HCT116 (cell line): ENCODE results near the gene ACTN2. TPM values are rescaled to one million over a fixed set of nuclear protein-coding genes. Genes with fewer than 3 reads are reported as not detected.

ENCODE experiments used
- ATAC-seq: fragments of 200-7000 bp; cut with Tn5 transposase; 2 replicates; pipeline ENCODE4 v1.9.1; 2020; ENCODE audit warnings: mild to moderate bottlenecking, moderate library complexity
- BruUV-seq: library from RNA; stranded (reverse); fragments of 400-500 nt; replicated peaks from 2 replicates; lab custom pipeline; 2021; lab: Mats Ljungman, UMichigan
- CTCF ChIA-PET: fragments of 300-600 bp; sonication (Branson Sonifier 250); formaldehyde crosslinking; loops from one replicate; lab custom pipeline; 2021; ENCODE audit warnings: antibody characterized with exemption; lab: Charles Lee
- POLR2A ChIA-PET: fragments of 300-600, 350-600 bp; sonication (Branson Sonifier 250); formaldehyde crosslinking; loops from one replicate; lab custom pipeline; 2021; ENCODE audit warnings: antibody characterized with exemption; lab: Charles Lee
- RAD21 ChIA-PET, 2 experiments: fragments of 300-600 bp; sonication (Branson Sonifier 250); formaldehyde crosslinking; loops; one replicate each; lab custom pipeline; 2023; ENCODE audit warnings: low total read pairs in 2 of 2; ENCODE audit not compliant: uncharacterized antibody in 2 of 2, unreplicated experiment in 2 of 2, low non-redundant PET in 1 of 2; lab: Charles Lee
- DNase-seq: peaks from one replicate; pipeline ENCODE4 v3.0.0-alpha.2; 2010; ENCODE audit warnings: low read depth, low spot score
- H2AFZ ChIP-seq: fragments of 200-600 bp; shearing (Covaris generic), sonication (generic); 2 replicates; pipeline ENCODE4 v1.6.1; 2017; ENCODE audit warnings: low read depth, mixed run types, mixed read lengths, antibody characterized with exemption, low read length; ENCODE audit not compliant: poor library complexity, severe bottlenecking
- H3K27ac ChIP-seq: 2 replicates; pipeline ENCODE4 v1.5.1; 2012; ENCODE audit warnings: low read depth, low read length
- H3K27me3 ChIP-seq: fragments of 200-600 bp; sonication (generic); 2 replicates; pipeline ENCODE4 v1.6.1; 2016; ENCODE audit warnings: mixed run types, low read length, mixed read lengths; ENCODE audit not compliant: insufficient read depth
- H3K36me3 ChIP-seq, 2 experiments: fragments of 200-500 bp in 1 of 2; fragments of 200-600 bp in 1 of 2; sonication (Bioruptor generic) in 1 of 2; sonication (generic) in 1 of 2; 2 replicates each; pipeline versions ENCODE4 v1.5.1 to v1.6.1; 2014 to 2016; ENCODE audit warnings: low read length in 2 of 2, inconsistent platforms in 1 of 2, mixed read lengths in 1 of 2, mixed run types in 1 of 2; ENCODE audit not compliant: insufficient read depth in 2 of 2, control insufficient read depth in 1 of 2
- H3K4me1 ChIP-seq, 2 experiments: fragments of 200-600 bp in 1 of 2; sonication (generic) in 1 of 2; 2 replicates each; pipeline versions ENCODE4 v1.5.1 to v1.6.1; 2012 to 2017; ENCODE audit warnings: low read length in 2 of 2, inconsistent platforms in 1 of 2, mild to moderate bottlenecking in 1 of 2, mixed read lengths in 1 of 2, mixed run types in 1 of 2, moderate library complexity in 1 of 2; ENCODE audit not compliant: insufficient read depth in 2 of 2, control insufficient read depth in 1 of 2
- H3K4me2 ChIP-seq: fragments of 200-600 bp; sonication (generic); 2 replicates; pipeline ENCODE4 v1.6.1; 2017; ENCODE audit warnings: mixed run types, low read length, mixed read lengths
- H3K4me3 ChIP-seq, 2 experiments: fragments of 200-600 bp in 1 of 2; sonication (generic) in 1 of 2; replicated peaks in 1 of 2; 2 replicates each; pipeline ENCODE4 v1.5.1; 2011 to 2016; ENCODE audit warnings: low read length in 2 of 2, control low read depth in 1 of 2, low read depth in 1 of 2, mild to moderate bottlenecking in 1 of 2, mixed read lengths in 1 of 2, mixed run types in 1 of 2
- H3K79me2 ChIP-seq: fragments of 200-600 bp; sonication (generic); 2 replicates; pipeline ENCODE4 v1.6.1; 2017; ENCODE audit warnings: mild to moderate bottlenecking, mixed run types, low read length, moderate library complexity, mixed read lengths; ENCODE audit not compliant: insufficient read depth
- H3K9ac ChIP-seq: fragments of 200-600 bp; sonication (generic); 2 replicates; pipeline ENCODE4 v1.6.1; 2016; ENCODE audit warnings: low read length, mixed read lengths
- H3K9me2 ChIP-seq: fragments of 200-600 bp; sonication (generic), shearing (Covaris generic); 2 replicates; pipeline ENCODE4 v1.6.1; 2017; ENCODE audit warnings: mixed run types, mild to moderate bottlenecking, moderate library complexity; ENCODE audit not compliant: insufficient read depth
- H3K9me3 ChIP-seq, 2 experiments: fragments of 200-500 bp in 1 of 2; fragments of 200-600 bp in 1 of 2; sonication (Bioruptor generic) in 1 of 2; sonication (generic) in 1 of 2; 2 replicates each; pipeline ENCODE4 v1.6.1; 2014 to 2017; ENCODE audit warnings: low read length in 2 of 2, mixed read lengths in 2 of 2, inconsistent platforms in 1 of 2, low read depth in 1 of 2, mild to moderate bottlenecking in 1 of 2, mixed run types in 1 of 2, moderate library complexity in 1 of 2; ENCODE audit not compliant: control insufficient read depth in 1 of 2, insufficient read depth in 1 of 2
- H4K20me1 ChIP-seq: fragments of 200-600 bp; sonication (generic), shearing (Covaris generic); 2 replicates; pipeline ENCODE4 v1.6.1; 2017; ENCODE audit warnings: mixed run types, mild to moderate bottlenecking, moderate library complexity; ENCODE audit not compliant: insufficient read depth
- CTCF ChIP-seq, 3 experiments: fragments of 200-600 bp in 1 of 3; sonication (generic) in 1 of 3; IDR thresholded peaks in 2 of 3; conservative IDR thresholded peaks in 1 of 3; 2 replicates each; pipeline ENCODE4 v1.5.1; 2012 to 2017; ENCODE audit warnings: low read depth in 2 of 3, low read length in 2 of 3, antibody characterized with exemption in 1 of 3, borderline replicate concordance in 1 of 3, control low read depth in 1 of 3, mild to moderate bottlenecking in 1 of 3, mixed read lengths in 1 of 3, mixed run types in 1 of 3, moderate library complexity in 1 of 3; ENCODE audit not compliant: insufficient read depth in 1 of 3
- POLR2AphosphoS5 ChIP-seq: IDR thresholded peaks from 2 replicates; pipeline ENCODE4 v1.6.1; 2011; ENCODE audit warnings: mild to moderate bottlenecking, low read depth, low read length, moderate library complexity
- RAD21 ChIP-seq: IDR thresholded peaks from 2 replicates; pipeline ENCODE4 v1.6.1; 2012; ENCODE audit warnings: low read depth, mild to moderate bottlenecking
- intact Hi-C: fragments of 100-400 bp; cut with micrococcal nuclease; formaldehyde crosslinking; loops from 2 replicates; pipeline ENCODE4 v1.10.0; 2022
- total RNA-seq: library from RNA; stranded (reverse); gene quantifications from one replicate; pipeline ENCODE4 v1.2.1, GENCODE V29; 2021; ENCODE audit not compliant: unreplicated experiment
- TF ChIP-seq, protein P1 (sequence below): IDR thresholded peaks from 2 replicates; pipeline ENCODE4 v1.6.1; 2012; ENCODE audit warnings: low read depth

ACTN2 gene
- total RNA-seq, 1 experiment from 2014 or later: 0.20 TPM

DNA sequence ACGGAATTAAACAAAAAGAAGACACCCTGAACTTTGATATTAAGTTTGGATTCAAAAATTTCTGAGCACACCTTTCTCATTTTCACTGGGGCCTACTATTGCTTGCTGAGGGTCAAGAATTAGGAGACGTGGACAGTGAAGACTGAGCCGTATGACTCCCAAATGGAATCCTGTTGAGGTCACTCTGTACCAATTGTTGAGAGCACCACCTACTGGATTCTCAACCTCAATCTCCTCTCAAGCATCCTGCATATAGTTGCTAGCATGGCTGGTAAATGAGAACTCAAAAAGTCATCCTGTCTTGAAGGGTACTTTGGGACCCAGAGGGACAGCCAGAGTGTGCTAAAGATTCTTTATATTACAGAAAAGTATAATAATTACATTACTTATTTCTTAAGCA is 88.6 kb downstream of the ACTN2 start:
- ATAC-seq: peak; percentile 86
- CTCF ChIA-PET: no interaction called here

More for the DNA sequence above, 88.6 kb downstream of the ACTN2 start:
- Histone ChIP-seq H3K9me2 (no peaks in the 10 kb centered on the region), H3K79me2 (no peaks in the 10 kb centered on the region), H3K9me3 (0 out of 4 replicates have a peak, but pooled peaks cover 0 to 3% of the 10 kb centered on the region in 2 experiments), H3K4me1 (no peaks in the 10 kb centered on the region), H3K27me3 (no peaks in the 10 kb centered on the region), H3K27ac (no peak overlapping the region), H3K36me3 (no peaks in the 10 kb centered on the region), H3K4me3 (no peak overlapping the region), H3K9ac (no peak overlapping the region), H4K20me1 (no peaks in the 10 kb centered on the region), H2AFZ (no peak overlapping the region), H3K4me2 (no peak overlapping the region)
- POLR2A ChIA-PET: no interaction called here
- DNase-seq: peak; percentile 10
- intact Hi-C loops: no loop called here
- TF ChIP-seq, protein P1, sequence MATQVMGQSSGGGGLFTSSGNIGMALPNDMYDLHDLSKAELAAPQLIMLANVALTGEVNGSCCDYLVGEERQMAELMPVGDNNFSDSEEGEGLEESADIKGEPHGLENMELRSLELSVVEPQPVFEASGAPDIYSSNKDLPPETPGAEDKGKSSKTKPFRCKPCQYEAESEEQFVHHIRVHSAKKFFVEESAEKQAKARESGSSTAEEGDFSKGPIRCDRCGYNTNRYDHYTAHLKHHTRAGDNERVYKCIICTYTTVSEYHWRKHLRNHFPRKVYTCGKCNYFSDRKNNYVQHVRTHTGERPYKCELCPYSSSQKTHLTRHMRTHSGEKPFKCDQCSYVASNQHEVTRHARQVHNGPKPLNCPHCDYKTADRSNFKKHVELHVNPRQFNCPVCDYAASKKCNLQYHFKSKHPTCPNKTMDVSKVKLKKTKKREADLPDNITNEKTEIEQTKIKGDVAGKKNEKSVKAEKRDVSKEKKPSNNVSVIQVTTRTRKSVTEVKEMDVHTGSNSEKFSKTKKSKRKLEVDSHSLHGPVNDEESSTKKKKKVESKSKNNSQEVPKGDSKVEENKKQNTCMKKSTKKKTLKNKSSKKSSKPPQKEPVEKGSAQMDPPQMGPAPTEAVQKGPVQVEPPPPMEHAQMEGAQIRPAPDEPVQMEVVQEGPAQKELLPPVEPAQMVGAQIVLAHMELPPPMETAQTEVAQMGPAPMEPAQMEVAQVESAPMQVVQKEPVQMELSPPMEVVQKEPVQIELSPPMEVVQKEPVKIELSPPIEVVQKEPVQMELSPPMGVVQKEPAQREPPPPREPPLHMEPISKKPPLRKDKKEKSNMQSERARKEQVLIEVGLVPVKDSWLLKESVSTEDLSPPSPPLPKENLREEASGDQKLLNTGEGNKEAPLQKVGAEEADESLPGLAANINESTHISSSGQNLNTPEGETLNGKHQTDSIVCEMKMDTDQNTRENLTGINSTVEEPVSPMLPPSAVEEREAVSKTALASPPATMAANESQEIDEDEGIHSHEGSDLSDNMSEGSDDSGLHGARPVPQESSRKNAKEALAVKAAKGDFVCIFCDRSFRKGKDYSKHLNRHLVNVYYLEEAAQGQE: no peak
- no peak for TF ChIP-seq POLR2AphosphoS5
- peak; percentile 32 to 37 (median 32); a peak in 4 of 6 replicates for TF ChIP-seq CTCF (IDR thresholded peaks at IDR 0.05 in 2 of 3, conservative IDR thresholded peaks at IDR 0.05 in 1 of 3; ENCODE audit: borderline replicate concordance in 1 of 3, insufficient read depth in 1 of 3, low read depth in 2 of 3, low read length in 2 of 3)
- TF ChIP-seq RAD21: peak; percentile 43
- RAD21 ChIA-PET: no interaction called here
- no TSS peak for BruUV-seq
